HG03135 (cell line): ENCODE results near the gene PDK4.

Experiments used
- ATAC-seq: cut with Tn5 transposase; IDR thresholded peaks from one replicate; pipeline ENCODE4 v1.9.1; 2021; ENCODE audit warnings: mild to moderate bottlenecking, moderate library complexity; ENCODE audit not compliant: unreplicated experiment

Gene PDK4

DNA sequence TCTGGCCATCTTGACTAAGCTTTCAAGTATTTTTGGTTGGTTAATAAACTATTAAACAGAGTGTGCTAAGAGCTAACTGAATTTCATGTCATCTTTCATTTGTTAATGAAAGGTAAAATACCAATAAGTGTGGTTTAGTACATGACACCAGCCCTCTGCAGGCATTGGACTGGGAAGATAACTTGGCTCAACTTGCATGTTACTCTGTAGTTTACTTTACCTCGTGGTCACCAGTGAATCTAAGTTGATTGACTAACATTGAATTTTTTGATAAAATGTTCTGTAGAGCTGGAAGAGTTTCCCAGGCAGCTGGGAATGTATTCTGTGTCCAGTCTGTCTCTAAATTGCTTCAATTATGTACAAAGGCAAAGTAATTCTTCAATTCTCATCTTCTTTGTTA lies 60.7 kb downstream of the PDK4 start:
- no peak for ATAC-seq

GRCh38 chr7:95534796-95535195 lies 61.5 kb downstream of the PDK4 start:
- ATAC-seq = no peak
